Gastroesophageal sphincter (tissue), 3 donors: Measurements from ENCODE around the gene SLC25A31.

ENCODE experiments used
- CTCF ChIP-seq, 4 experiments: fragments of 200-600 bp in 2 of 4; fragments of 450-650 bp in 2 of 4; sonication (generic) in 1 of 4; IDR thresholded peaks; one replicate each; pipeline ENCODE4 v1.5.1; 2017 to 2019; ENCODE audit warnings: antibody characterized with exemption in 4 of 4, mild to moderate bottlenecking in 2 of 4, moderate library complexity in 2 of 4
- POLR2A ChIP-seq, 2 donors: fragments of 450-650 bp; IDR thresholded peaks; one replicate each; pipeline ENCODE4 v1.6.1; 2017; ENCODE audit warnings: antibody characterized with exemption in 2 of 2, mild to moderate bottlenecking in 2 of 2, moderate library complexity in 1 of 2
- POLR2AphosphoS5 ChIP-seq: sonication (generic); formaldehyde crosslinking; IDR thresholded peaks from one replicate; pipeline ENCODE4 v1.6.1; 2017; ENCODE audit warnings: antibody characterized with exemption

GRCh38 chr4:127756906-127757305 is 26.7 kb downstream of the SLC25A31 start:
- no peak for TF ChIP-seq CTCF (IDR thresholded peaks at IDR 0.05)
- no peak for TF ChIP-seq POLR2A (IDR thresholded peaks at IDR 0.05)
- no peak for TF ChIP-seq POLR2AphosphoS5
